Skin of body (tissue), 2 donors: ENCODE results near the gene CNOT4. TPM values are rescaled to one million over a fixed set of nuclear protein-coding genes. Genes with fewer than 3 reads are reported as not detected.
"Not testable (repeated sequence)": the region's sequence is repeated elsewhere in the genome, so short reads cannot be mapped to it uniquely, and the experiment has no call there.

ENCODE experiments used
- DNase-seq: peaks from one replicate; lab custom pipeline; 2025; lab: John Stamatoyannopoulos, UW
- total RNA-seq: library from RNA; depleted of rRNA; stranded (reverse); fragments of >200 nt; gene quantifications from one replicate; pipeline ENCODE4 v1.2.3, GENCODE V29; 2014

Gene CNOT4
- total RNA-seq, 1 donor from 2014 or later = 23.1 TPM

DNA sequence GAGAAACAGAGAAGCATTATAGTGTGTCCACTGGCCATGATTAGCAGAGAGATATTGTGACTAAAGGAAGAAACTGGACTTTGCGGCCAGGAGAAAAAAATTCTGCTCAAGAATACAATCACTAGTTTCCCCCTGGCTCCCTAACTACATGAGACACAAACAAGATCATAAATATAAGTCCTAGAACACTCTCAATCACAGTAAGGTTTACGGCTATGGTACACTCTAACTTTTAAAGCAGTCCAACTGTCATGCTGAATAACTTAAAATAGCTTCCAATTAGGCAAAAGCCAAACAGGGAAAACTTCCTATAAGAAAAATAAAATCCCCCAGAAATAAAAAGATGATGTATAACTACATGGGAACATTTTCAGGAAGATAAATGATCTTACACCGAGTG is 144.2 kb downstream of the CNOT4 start:
- no peak for DNase-seq

DNA sequence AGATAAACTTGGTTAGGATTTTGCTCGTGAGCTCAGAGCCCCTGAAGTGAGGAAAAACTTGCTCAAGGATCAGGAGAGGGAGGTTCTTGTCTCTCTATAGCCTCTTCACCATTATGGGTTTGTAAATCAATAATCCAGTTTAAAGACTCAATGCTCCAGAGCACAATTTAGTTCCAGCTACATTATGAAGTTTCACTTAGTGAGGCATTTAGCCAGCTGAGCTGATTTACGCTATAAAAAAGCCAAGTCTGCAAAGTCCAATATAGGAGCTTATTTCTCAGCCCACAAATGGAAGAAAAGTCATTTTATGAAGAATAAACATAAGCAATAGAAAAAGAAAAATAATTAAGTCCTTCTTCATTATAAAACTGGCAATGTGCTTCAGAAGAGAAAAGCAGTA is 145.7 kb downstream of the CNOT4 start:
- DNase-seq = no peak

DNA sequence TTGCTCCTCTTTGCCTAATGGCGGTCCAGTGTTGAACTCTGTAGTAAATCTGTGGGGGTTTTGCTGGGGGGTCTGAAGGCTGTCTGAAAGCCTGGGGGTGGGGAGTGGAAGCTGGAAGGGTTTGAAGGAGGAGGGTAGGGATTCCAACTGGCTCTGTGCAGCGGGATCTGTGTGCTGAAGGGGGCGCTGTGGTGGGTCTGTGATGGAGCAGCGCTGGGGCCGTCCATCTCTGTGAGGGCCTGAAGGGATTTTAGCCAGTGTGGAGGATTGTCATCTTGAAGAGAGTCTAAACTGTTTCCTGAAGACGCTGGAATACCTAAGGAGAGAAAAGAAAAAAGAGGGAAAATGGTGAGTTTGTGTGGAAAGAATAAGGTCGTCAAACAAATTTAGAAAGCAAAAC is 147.0 kb downstream of the CNOT4 start:
- DNase-seq = no peak

DNA sequence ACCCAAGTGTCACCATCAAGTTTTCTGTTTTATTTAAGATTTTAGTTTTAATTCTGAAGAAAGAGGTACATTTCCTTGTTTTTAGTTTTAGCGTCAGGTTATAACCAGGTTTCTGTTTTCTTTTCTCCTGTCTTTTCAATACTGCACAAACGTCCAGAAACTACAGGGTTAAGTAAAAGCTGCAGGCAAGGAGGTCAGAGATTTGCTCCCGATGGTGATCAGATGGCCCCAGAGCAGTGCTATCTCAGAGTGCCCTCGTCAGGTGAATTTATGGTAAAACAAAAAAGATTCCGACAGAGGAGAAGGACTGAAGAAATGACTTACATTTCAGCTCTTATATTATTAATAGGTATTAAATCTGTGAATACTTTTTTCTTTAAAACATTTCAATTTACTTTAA is 148.1 kb downstream of the CNOT4 start:
- no peak for DNase-seq

DNA sequence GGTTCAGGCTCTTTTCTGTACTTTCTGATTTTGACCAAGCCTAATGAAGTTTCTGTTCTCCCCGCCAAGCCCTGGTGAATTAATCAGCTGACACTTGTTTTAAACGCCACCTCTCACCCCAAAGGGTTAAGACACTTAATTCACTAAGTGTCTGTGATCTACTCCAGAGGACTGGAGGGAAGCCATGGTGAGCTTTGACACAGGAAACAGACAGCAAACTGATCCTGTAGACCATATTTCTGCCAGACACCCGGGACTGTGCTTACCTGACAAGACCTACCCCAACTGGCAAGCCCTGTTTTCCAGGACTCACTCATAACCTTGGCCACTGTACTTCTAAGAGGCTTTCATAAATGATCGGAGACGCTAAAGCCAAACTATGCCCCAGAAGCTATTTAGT is 150.3 kb downstream of the CNOT4 start:
- DNase-seq = no peak

DNA sequence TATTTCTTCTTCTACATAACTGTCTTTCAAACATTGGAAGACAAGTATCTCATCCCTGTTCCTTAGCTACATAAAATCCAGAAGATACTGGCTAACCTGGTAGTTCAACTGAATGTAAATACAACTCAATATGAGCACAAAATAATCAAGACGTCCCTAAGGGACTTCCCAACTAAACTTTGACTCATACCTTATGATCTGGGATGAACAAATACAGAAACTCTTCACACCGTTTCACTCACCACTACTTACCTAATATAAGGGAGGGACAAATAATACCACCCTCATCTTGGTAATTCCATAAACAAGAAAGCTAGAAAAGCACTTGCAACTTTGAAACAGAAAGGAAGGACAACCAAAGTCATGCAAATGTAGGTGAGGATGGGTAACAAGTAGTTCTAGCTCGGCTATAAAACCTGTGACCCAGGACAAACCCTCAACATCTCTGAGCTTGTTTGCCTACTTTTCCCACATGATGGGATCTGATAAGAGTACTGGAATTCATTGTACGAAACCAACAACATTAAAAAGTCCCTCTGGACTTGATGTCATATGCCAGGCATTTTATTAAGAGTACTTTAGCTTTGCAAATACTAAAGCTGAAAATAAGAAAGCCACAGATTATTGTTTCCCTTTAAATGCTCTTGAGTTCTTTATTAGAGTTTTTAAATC is 154.4 kb downstream of the CNOT4 start:
- no peak for DNase-seq

DNA sequence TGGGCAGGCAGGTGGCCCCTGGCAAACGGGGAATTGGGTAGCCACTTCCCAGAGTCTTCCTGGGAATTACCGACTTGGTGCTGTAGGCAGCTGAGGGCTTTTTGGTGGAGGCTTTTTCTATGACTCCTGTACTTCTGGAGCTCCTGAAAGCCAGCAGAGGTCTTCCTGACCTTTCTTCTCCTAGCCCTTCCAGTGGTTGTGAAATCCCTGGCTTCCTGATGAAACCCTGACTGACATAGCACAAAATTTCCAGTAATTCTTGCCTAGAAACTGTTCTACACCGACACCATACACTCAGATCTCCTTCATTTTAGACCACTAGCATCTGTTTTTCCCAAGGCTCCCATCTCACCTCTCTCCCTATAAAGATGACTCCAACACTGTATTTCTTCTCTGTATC is 156.1 kb downstream of the CNOT4 start:
- DNase-seq = no peak

DNA sequence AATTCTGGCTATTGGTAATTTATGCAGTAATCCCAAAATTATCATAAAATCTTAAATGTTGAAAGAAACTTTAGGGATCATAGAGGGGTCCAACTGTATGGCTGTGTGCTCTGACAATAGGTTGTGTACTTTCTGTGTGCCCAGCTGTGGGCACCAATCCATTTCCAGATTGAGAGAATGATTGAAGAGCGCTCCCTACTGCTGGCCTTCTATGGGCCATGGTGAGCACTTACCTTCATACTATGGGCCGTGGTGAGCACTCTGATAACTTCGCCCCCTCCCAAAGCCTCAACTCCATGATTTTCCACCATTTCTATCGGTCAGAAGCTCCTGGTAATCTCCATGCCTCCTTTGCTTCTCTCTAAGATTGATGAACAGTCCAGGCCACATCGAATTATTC is 157.6 kb downstream of the CNOT4 start:
- no peak for DNase-seq

DNA sequence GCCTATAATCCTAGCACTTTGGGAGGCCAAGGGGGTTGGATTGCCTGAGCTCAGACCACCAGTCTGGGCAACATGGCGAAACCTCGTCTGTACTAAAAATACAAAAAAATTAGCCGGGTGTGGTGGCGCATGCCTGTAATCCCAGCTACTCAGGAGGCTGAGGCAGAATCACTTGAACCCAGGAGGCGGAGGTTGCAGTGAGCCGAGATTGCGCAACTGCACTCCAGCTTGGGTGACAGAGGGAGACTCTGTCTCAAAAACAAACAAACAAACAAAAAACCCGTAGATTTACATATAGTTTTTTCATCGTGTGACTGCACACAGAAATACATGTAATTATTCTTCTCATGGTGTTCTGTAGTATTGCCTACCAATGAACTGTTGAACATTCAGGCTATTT is 158.8 kb downstream of the CNOT4 start:
- not testable (repeated sequence) for DNase-seq

DNA sequence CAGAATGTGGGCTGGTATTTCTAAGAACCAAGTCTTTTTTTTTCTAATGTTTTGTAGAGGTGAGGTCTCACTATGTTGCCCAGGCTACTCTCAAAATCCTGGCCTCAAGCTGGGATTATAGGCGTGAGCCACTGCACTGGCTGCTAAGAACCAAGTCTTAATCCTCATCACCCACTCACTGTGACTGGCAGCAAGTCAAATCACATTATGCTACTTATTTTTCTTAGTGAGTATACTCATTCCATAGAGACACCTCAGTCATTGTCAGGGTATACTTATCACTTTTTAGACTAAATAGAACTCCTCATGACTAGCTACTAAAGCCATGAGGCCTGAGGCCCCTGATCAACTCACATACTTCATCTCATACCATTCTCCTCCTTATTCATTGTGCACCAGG is 160.2 kb downstream of the CNOT4 start:
- DNase-seq = no peak

DNA sequence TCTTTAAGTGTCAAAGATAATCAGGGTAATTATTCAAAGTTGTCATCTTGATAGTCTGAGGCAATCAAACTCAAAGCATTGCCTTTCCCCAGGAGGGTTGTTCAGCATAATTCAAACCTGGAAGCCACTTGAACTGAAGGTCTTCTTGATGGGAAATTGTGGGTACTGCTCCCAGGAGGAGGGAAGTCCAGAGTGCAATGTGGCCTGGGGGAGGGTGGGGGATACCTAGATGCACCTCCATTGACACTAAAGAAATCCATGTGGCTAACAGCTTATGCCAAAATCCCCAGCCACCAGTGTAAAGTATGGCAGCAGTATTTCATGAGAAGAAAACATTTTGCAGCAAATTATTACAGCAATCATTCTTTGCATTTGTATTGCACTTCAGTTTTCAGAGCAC is 161.4 kb downstream of the CNOT4 start:
- DNase-seq = no peak

DNA sequence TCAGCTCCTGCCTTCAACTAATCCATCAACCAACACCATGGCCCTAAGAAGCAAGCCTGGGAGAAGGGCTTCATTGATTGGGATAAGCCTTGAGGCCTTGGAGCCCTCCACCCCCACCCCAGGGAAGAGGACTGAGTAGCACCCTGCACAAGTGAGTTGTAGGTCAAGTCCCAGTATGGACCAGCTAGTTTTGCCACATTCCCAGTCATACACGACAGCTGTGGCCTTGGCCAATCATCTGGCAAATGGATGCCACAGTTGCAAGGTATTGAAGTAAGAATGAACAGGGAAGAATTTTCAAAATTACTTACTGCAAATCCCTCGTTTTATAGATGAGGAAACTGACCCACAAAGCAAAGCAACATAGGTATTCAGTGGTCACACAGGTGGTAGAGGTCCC is 166.5 kb downstream of the CNOT4 start:
- DNase-seq = no peak

DNA sequence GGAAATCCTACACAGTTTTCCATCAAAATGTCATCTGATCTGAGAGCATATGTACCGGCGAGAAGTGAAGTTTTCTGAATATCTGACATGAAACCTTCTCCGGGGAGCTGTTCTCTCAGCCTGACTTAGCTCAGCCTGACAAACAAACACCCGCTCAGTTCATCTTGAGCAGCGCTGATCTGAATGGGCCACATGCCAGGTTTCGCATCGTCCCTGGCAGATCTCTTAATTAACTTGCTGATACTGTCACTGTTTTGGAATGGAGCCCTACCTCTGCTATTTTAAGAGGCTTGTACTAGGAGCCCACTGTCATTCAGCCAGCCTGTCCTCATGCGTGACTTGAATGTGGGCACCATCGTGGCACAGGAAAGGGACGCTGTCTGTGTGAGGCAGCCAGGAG is 167.0 kb downstream of the CNOT4 start:
- DNase-seq = no peak

DNA sequence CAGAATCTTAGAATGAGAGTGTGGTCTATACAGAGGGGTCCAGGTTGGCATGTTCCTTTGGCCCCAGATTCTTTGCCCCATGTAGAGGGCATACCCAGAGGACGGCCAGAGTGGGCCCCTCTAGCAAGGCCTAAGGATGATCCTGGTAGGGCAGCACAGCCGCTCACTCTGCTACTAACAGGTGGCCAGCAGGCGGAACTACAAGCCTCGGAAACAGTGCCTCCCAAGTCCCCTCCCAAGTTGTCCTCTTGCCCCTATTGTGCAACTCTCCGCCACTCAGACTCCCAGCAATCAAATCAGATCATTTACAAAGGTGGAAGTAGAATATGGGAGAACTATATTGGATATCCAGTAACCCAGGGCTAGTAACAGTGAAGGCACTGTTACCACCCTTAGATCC is 168.9 kb downstream of the CNOT4 start:
- no peak for DNase-seq

DNA sequence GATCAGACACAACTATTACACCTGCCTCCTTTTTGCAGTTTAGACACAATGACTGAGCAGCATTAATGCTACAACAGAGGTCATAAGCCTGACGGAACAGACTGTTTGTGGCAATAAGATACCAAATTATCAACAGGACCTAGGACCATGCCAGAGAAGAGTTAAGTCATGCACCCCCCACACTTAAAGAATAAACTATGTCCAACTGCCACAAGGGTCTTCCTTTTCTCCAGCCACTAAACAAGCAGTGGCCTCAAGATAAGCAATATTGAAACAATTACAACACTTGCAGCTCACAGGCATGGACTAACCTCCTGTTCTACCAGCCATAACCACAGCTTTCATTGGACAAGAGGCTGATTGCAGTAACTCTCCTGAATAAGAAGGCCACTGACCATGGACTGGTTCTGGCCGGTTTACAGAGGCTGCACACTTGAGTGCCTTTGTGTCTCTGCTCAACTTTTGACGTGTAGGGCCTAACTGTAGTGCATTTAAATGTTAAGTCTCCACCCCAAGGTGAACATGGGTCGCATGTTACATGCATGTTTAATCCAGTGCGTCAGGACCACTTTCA is 171.8 kb downstream of the CNOT4 start:
- DNase-seq = no peak

DNA sequence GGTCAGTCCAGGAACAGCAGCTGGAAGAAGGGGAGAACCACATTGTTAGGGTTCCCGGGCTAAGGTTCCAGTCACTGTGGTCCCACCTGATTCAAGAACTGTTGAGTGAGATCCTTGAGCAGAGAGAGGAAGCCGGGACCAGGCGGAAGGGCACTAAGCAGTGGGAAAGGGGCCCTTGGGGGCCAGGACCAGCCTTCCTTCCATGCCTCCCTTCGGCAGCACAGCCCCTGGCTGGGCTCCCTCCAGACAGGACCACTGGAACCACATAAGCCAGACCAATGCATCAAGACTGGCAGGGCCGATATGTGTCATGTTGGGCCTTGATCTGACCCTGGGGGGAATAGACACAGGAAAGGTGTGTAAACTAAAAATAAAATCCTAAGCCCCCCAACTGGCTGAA is 172.4 kb downstream of the CNOT4 start:
- DNase-seq = no peak

DNA sequence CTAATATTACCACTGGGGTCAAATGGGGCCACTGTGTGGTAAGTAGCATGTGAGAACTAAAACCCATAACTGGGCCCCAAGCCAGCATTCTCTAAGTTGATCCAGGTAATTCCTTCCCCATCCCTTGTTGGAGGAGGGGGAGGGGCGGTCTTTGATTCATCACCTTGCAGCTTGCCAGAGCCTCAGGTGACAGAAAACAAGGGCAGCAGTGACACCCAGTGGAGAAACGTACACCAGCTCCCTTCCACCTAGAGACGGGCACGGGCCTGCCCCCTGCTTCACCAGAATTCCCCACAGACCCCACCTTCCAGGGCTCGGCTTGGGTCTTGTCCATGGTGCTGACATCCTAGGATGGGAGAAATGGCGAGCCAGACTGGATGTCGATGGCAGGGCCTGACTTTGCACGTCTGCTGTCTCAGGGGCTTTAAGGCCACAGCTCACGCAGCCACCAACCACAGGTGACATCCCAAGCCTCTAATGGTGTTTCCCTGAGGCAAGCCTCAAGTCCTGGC is 174.2 kb downstream of the CNOT4 start:
- no peak for DNase-seq

DNA sequence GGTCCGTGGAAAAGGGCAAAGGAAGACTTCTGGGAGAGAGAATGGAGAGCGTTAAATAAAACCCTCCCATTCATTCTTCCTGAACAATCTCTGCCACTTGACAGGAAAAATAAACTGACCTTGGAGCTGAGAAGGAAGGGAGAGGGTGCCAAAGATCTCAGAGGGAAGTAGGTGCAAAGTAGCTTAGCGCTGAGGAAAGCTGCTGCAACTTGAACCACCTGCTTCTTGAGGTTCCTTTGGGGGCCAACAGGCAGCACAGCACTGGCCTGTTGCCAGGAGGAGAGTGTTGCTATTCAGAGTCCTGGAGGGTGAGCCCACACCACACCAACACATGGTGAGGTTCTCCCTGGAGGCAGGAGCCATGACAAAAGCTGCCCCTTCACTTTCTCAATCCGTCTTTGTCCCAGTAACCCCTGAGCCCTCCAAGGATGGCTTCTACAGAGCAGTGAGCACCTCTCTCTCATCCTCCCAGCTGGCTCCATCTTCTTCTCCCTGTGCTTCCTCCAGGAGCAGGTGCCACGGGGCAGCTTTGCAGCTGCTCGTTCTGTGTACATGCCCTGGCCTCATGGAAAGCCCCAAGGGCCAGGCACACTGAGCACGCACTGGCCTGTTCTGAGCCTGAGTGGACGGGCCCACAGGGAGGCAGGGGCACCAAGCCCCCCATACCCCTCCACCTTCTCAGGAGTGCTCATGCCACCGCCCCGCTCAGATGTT is 174.9 kb downstream of the CNOT4 start:
- DNase-seq = no peak

DNA sequence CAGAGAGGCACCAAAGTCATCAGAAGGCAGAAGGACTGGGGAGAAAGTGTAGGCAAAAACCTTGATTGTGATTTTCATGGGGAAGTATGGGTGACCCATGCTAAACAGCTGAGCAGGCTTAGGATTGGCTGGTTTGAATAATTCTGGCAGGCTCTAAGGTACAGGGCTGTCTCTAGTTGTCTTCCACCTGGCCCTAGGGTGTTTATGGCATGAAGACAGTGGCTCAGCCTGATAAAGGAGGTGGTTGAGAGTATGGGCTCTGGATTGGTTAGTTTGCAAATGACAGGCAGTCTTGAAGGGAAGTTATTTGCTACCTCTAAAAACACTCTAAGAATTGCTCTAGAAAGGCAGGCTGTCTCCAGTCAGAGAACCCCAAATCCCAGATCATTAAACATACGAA is 176.0 kb downstream of the CNOT4 start:
- DNase-seq = no peak

DNA sequence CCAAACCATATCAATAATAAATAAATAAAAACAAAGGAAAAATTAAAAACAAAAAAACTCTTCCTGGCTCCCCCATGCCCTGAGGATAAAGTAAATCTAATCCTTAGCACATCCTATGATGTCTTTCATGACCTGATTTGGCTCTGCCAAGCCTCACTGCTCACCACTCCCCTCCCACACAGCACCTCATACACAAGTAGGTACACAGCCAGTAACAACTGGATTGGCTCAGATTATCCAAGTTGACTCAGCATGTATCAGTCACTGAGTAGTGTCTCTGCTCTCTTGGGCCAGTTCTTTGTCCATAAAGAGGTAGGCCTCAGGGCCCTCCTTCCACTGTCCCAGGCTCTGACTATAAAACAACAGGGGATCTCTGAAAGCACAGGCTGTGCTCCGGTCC is 176.7 kb downstream of the CNOT4 start:
- no peak for DNase-seq

DNA sequence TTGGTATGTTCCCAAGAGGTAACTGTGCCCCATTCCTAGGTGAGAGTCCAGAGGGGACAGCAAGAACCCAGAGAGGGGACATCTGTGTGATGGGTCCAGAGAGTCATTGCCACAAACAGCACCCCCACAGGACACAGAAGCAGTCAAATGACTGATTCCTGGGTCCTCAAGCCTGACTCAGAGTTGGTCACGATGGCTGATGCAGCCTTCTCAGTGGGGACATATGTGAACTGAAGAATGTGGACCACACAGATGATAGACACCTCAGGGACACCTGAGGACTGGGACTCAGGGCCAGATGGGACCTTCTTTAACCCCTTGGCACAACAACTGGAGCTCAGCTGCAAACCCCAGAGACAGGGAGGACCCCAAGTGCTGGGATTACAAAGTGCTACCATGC is 179.8 kb downstream of the CNOT4 start:
- no peak for DNase-seq

DNA sequence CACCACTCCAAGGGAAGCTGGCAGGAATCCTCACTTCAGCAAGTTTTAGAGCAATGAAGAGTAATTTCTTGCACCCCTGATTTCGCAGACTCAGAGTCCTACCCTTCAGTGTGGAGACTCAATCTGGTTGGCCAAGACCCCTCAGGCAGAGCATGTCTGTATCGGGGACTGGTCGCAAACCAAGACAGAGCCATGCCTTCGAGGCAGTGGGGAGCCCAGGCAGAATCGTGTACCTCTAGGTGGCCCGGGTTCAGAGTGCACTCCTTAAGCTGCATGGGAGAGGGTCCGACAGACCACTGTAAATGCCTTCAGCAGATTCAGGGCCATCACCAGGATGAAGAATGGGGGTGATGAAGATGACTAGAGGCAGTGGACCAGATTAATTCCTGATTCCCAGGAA is 181.4 kb downstream of the CNOT4 start:
- no peak for DNase-seq

DNA sequence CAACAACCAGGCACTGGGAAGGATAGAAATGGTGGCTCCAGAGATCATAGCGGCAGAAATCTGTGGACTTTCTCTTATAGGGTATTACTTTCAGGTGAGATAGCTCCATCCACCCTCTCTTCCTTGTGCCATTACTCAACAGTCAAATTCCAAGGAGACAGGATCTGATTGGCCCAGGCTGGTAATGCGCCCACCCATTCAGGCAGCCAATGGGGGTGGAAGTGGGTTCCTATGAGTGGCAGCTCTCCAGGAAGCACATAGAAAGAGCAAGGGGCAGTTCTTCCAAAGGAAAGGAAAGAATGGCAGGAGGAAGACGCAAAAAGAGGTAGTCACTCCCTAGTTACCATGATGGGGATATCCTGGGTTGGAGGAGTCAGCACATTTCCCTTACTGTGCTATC is 181.8 kb downstream of the CNOT4 start:
- DNase-seq = no peak
